ENCODE results near the gene SDF2. TPM values are rescaled to one million over a fixed set of nuclear protein-coding genes. Genes with fewer than 3 reads are reported as not detected.

The SDF2 gene
- total RNA-seq = 10 to 100 TPM; 55.0 to 67.5 (median 56.3) TPM
- long read RNA-seq, donor 1, transcript SDF2-208 (2 exons, 1,342 nt) = minor isoform, 7 of 48 reads
- long read RNA-seq, donor 1, transcript SDF2-210 (3 exons, 1,025 nt) = minor isoform, 5 of 48 reads
- long read RNA-seq, donor 1, transcript SDF2-201 (3 exons, 1,568 nt) = major isoform, 31 of 48 reads
- long read RNA-seq, donor 1, partial matches to known transcripts = 0 of 48 reads
- long read RNA-seq, donor 1, other reads (novel, unspliced or antisense) = 2 of 48 reads
- long read RNA-seq, donor 2, transcript SDF2-210 (3 exons, 1,025 nt) = minor isoform, 11 of 73 reads
- long read RNA-seq, donor 2, transcript SDF2-201 (3 exons, 1,568 nt) = major isoform, 55 of 73 reads
- long read RNA-seq, donor 2, partial matches to known transcripts = 0 of 73 reads
- long read RNA-seq, donor 2, other reads (novel, unspliced or antisense) = 3 of 73 reads

- peaks cover 32% of the 10 kb centered on the region for H3K4me1 ChIP-seq (ENCODE audit: low read depth)
- DNase-seq (peak; percentile 90 to 94 (median 91)), ATAC-seq (peak; percentile 97)
- intact Hi-C loops (cut with DNase I, micrococcal nuclease) = no loop called here
- H3K4me3 ChIP-seq = peak within 1 kb of the TSS; percentile 85
- H3K9me3 ChIP-seq = no peaks in the 10 kb centered on the region
- H3K36me3 ChIP-seq (ENCODE audit: low read depth) = peaks cover 4% of the 10 kb centered on the region
- TF ChIP-seq CTCF (IDR thresholded peaks at IDR 0.05) = no peak
These were observed at the start of gene SDF2, which contains the start of gene SUPT6H for GRCh38 chr17:28661635-28662526. TSS of gene SDF2 (minus strand) at chr17:28661906. CDS start at chr17:28661876, 30 bp downstream. TSS of gene SUPT6H (plus strand) at chr17:28662205. CDS start at chr17:28673402, 11,197 bp downstream.

GRCh38 chr17:28710861-28711722, 49.4 kb upstream of the SDF2 start:
- DNase-seq (peak; percentile 91 to 97 (median 93)), ATAC-seq (peak; percentile 91)
- Histone ChIP-seq H3K4me3 (peak overlapping the region; percentile 29), H3K4me1 (ENCODE audit: low read depth) (peaks cover 9% of the 10 kb centered on the region), H3K9me3 (no peaks in the 10 kb centered on the region), H3K36me3 (ENCODE audit: low read depth) (no peaks in the 10 kb centered on the region)
- TF ChIP-seq CTCF (IDR thresholded peaks at IDR 0.05) = no peak
- intact Hi-C loops (cut with DNase I, micrococcal nuclease) = no loop called here

- no peak overlapping the region for H3K4me3 ChIP-seq
- H3K36me3 ChIP-seq (ENCODE audit: low read depth) = no peaks in the 10 kb centered on the region
- ATAC-seq = no peak
- H3K4me1 ChIP-seq (ENCODE audit: low read depth) = peaks cover 9% of the 10 kb centered on the region
- intact Hi-C loops (cut with DNase I, micrococcal nuclease) = no loop called here
- no peaks in the 10 kb centered on the region for H3K9me3 ChIP-seq
- TF ChIP-seq CTCF (IDR thresholded peaks at IDR 0.05) = no peak
- no peak for DNase-seq
These were observed 45.6 kb upstream of the SDF2 start for GRCh38 chr17:28707339-28707720.

- intact Hi-C loops (cut with DNase I, micrococcal nuclease) = no loop called here
- Histone ChIP-seq H3K4me3 (no peak overlapping the region), H3K9me3 (no peaks in the 10 kb centered on the region), H3K36me3 (ENCODE audit: low read depth) (no peaks in the 10 kb centered on the region), H3K4me1 (ENCODE audit: low read depth) (peaks cover 9% of the 10 kb centered on the region)
- ATAC-seq = no peak
- DNase-seq = no peak
- TF ChIP-seq CTCF (IDR thresholded peaks at IDR 0.05) = no peak
These were observed 45.0 kb upstream of the SDF2 start for GRCh38 chr17:28706471-28707338.

All from mucosa of descending colon (tissue), 3 donors.